Right renal pelvis (tissue), 4 donors: ENCODE results near the gene ST6GALNAC3. TPM values are rescaled to one million over a fixed set of nuclear protein-coding genes. Genes with fewer than 3 reads are reported as not detected.

Source experiments
- DNase-seq, 4 donors: peaks; one replicate each; pipeline ENCODE4 v3.0.0-alpha.2; 2013; ENCODE audit warnings: low read depth in 4 of 4, low spot score in 3 of 4, missing footprints in 1 of 4
- polyA plus RNA-seq, 4 donors: library from polyadenylated mRNA; unstranded; fragments of 120-200 nt; gene quantifications; one replicate each; pipeline ENCODE4 v1.2.1, GENCODE V29; 2013; ENCODE audit not compliant: insufficient read length in 4 of 4

ST6GALNAC3 gene
- polyA plus RNA-seq, 4 donors: 91.5 to 110 (median 97.8) TPM

DNA sequence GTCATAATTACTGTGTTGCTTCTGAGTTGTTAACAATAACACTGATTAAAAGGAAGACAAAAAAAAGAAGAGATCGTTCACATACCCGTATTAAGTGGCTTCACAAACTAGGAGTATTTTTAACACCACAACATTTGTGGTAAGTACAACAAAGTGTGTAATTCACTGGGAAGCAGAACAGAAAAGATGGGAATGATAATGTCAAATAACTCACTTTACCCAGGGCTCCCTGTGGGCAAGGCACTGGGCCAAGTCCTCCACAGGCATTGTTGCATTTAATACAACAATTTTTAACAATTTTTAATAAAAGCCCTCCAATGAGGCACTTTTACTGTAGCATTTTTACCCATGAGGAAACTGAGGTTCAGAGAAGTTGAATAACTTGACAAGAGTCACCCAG, 407.7 kb downstream of the ST6GALNAC3 start:
- no peak for DNase-seq

- DNase-seq: no peak
These were observed 417.2 kb downstream of the ST6GALNAC3 start for GRCh38 chr1:76491737-76492136.

GRCh38 chr1:76492752-76493430, 418.3 kb downstream of the ST6GALNAC3 start:
- no peak for DNase-seq

DNA sequence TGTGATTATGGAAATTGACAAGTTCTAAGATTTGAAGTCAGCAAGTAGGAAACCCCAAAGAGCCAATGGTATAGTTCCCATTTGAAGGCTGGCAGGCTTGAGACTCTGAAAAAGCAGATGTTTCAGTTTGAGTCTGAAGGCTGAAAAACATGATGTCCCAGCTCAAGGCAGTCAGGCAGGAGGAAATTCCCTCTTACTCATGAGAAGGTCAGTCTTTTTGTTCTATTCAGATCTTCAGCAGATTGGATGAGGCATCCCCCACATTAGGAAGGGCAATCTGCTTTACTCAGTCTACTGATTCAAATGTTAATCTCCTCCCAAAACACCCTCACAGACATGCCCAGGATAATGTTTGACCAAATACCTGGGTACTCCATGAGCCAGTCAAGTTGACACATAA, 420.3 kb downstream of the ST6GALNAC3 start:
- no peak for DNase-seq

DNA sequence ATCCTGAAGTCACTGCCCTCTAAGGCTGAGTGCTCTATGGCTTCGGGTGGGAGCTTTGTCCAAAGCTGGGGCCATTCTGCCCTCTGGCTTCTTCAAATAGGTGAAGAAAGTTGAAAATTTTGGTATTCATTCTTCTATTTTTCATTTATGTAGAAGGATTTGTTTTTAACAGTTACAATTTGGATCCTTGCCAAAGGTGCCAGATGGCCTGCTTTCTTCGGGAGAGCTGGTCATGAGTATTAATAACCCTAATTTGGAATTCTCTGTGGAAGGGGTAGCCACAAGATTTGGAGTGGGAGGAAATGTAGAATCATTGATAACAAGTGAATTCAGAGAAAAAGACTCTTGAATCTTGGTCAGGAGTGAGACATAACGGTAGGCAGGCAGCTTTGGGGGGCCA, 422.3 kb downstream of the ST6GALNAC3 start:
- no peak for DNase-seq

DNA sequence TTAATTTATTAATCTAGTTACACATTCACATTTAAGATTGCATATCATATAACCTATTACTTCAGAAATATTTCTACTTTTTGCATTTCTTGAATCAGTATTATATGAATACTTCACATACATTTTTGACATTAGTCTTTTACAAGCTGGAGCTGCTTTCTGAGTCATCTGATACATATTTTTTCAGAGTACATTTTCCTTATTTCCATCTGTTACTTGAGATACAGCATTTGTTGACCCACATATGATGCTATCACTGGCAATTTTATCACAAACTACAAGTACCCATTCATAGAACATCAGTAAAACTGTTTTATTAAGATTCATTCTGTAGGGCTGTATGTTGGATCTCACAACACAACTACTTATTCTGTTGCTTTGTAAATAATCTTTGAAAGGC, 425.6 kb downstream of the ST6GALNAC3 start:
- no peak for DNase-seq

DNA sequence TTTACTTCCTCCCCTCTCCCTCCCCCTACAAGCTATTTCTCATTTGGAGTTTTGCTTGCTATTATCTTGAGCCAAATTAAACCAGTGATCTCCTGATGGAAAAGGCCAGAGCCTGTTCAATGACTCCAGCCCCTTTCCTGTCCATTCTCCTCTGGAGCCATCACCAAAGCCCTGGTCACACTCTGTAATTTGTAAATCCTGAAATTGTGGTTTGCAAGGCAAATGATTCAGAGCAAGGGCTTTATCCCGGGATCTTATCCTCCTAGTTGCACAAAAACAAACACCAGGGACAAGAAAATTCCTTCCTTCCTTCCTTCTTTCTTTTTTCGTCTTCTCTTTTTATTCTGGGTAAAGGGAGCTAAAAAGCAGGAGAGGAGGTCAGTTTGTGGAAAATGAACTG, 426.6 kb downstream of the ST6GALNAC3 start:
- no peak for DNase-seq

DNA sequence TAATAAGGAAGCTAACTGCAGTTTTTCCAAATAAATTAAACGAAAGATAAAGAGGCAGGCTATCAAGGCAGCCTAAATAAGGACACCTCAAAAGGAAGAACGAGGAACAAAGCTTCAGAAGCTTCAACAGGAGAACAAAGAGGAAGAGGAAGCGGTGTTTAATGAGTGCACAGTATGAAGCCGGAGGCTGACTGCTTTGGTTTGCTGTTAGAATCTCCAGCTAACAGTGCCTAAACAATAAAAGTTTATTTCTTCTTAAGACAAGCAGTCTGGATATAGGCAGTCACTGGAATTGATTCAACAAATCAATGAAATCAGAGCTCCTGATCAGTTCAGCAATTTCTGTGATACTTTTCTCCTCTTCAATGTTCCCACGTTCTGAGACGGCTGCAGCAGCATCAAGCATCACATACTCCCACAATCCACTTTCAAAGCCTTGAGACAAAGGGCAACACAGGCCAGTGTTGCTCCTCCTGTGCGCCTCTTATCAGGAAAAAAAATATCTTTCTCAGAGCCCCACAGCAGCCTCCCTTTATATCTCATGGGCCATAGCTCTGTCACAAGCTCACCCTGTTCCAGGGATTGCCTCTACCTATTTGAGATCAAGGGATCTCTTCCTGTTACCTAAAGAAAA, 427.2 kb downstream of the ST6GALNAC3 start:
- no peak for DNase-seq

DNA sequence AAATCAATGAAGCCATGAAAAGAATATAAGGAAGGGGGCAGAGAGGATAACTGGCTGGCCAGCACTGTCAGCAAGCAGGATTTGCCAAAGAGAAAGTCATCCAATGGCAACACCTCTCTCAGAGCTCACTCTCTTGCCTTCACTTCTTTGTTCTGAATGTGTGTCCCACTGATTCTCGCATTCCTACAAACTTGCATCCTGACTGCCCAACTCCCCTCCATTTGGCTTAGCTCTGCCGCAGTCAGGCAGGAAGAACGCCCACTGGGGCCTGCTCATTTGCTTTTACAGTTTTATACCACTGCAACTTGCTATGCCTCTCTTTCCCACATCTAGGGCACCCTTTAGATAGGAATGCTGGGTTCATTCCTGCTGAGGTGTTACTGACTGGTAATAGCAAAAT, 428.6 kb downstream of the ST6GALNAC3 start:
- no peak for DNase-seq

GRCh38 chr1:76503736-76504135, 429.2 kb downstream of the ST6GALNAC3 start:
- DNase-seq: no peak

DNA sequence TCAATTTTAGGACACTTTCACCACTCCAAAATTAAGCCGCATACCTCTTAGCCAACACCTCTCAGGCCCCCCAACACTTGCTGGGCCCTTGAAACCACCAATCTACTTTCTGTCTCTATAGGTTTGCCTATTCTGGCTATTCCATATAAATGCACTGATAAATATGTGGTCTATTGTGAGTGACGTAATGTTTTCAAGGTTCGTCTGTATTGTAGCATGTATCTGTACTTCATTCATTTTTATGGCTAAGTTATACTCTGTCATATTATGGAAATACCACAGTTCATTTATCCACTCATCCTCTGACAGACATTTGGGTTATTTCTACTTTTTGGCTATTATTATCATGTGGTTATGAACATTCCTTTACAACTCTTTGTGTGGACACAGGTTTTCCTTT, 432.8 kb downstream of the ST6GALNAC3 start:
- DNase-seq: no peak

DNA sequence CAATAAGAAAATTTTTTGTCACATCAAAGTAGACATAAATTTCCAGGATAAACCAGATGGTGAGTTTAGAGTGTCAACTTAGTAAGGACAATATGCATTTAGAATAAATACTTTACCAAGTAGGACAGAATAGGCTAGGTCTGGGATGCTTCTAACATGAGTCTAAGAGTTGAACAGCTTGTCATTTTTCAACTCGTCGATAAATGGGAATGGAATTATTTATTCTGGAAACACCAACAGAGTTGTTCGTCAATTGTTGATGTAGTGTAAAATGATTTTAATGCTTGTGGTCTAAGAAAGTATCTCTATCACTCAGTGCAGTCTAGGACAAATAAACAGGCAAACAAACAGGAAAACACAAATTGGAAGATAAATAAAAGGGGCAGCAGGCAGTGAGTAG, 434.3 kb downstream of the ST6GALNAC3 start:
- no peak for DNase-seq

- no peak for DNase-seq
These were observed 436.4 kb downstream of the ST6GALNAC3 start for GRCh38 chr1:76510672-76511557.

DNA sequence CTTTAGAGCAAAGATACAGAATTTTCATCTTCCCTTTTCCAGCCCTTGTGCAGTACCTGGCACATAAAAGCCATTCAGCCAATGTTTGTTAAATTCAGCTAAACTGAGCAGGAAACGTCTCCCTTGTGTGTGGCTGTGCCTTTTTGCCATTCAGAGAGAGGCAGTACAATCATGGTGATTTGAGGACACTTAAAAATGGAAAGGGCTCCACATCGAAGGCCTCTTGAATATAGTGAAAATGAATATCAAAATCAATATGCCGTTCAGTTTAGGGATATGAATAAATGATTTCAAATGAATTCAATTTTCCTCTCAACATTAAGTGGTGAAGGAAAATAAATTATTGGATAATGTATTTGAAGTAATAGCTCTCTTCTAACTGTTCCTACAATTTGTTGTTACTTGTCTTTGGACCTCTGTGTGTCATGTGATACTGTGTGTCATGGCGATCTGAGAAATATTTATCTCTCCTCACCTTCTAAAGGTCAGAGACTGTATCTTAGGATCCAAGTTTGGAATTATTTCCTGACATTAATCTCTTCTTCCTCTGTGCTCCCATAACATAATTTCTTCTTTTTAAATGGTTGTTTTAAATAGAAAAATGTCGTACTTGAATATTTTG, 437.1 kb downstream of the ST6GALNAC3 start:
- no peak for DNase-seq

- no peak for DNase-seq
These were observed 456.4 kb downstream of the ST6GALNAC3 start for GRCh38 chr1:76530953-76531352.

DNA sequence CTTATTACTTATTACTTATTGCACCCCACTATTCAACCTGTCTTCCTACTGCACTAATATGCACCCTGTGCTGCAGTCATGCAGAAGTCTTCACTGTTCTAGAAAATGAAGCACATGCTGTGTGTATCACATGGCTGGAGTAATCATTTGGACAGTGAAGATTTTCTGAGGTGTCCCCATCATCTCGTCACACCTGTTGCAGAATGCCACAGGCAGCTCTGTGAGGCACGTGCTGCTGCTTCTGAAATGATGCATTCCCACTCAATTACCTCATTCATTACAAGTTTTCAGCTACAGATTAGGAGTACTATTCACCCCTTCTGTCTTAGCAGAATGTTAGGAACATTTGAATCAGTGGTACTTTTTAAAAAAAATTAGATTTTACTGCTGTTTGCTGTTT, 467.1 kb downstream of the ST6GALNAC3 start:
- DNase-seq: no peak

- no peak for DNase-seq
These were observed 467.8 kb downstream of the ST6GALNAC3 start for GRCh38 chr1:76542359-76542758.

DNA sequence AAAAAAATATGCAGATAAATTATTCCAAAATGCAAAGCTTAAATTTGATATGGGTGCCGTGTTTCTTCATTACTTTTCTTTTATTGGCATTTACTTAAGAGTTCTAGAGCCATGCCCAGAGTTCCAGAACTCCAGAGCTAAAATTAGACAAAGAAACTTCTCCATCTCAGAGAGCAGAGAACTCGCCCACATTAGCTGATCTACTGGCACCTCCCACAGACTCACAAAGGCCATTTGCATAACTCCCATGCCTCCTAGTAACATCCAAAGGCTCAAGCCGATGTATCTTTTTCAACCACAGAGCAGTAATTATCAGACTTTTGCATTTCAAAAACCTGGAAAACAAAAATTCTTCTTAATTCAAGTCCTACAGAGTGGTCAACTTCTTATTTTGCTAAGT, 468.9 kb downstream of the ST6GALNAC3 start:
- no peak for DNase-seq

DNA sequence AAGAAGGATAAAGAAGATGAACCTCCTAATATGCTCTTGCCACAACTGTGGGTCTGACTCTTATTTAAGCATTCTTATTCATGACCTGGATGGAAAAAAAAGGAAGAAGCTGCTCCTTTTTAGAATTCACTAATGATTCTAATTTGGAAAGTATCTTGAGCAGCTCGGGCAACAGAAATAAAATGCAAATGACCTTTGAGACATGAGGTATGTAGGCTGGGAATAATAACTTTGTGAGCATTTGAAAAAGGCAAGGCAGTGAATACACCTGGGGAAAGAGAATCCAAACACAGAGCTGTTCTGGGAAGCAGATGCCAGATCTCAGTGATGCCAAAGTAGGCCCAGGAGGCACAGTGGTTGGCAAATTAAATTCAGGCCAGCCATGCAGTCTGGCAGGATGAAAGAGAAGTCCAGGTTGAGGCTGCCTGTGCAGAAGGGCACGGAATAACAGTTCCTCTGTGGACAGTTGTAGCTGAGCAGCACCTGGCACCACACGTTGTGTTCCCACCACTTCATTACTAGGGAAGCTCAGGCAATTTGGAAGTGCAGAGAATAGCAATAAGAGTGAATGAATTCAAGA, 471.9 kb downstream of the ST6GALNAC3 start:
- no peak for DNase-seq

GRCh38 chr1:76547916-76548315, 473.4 kb downstream of the ST6GALNAC3 start:
- no peak for DNase-seq
